ENCODE measurements around the gene KRTAP22-2.

Gene KRTAP22-2
- 0 reads per million in 3 experiments for total RNA-seq

- no peak for DNase-seq
Observed at GRCh38 chr21:30590297-30590696, at the start of gene KRTAP22-2. TSS of gene KRTAP22-2 (minus strand) at chr21:30590397.

GRCh38 chr21:30638686-30639085, 48.5 kb upstream of the KRTAP22-2 start:
- DNase-seq, result no peak

- DNase-seq, result no peak
Observed at GRCh38 chr21:30634906-30635305, 44.7 kb upstream of the KRTAP22-2 start, which contains the start of gene KRTAP20-2. TSS of gene KRTAP20-2 (plus strand) at chr21:30635206. CDS start at chr21:30635264, 58 bp downstream.

GRCh38 chr21:30629200-30629599, 39.0 kb upstream of the KRTAP22-2 start:
- no peak for DNase-seq

- no peak for DNase-seq
Observed at GRCh38 chr21:30628109-30628508, 37.9 kb upstream of the KRTAP22-2 start.

GRCh38 chr21:30625449-30626165, 35.4 kb upstream of the KRTAP22-2 start:
- DNase-seq, result no peak

- no peak for DNase-seq
Observed at GRCh38 chr21:30623362-30623761, 33.2 kb upstream of the KRTAP22-2 start.

- DNase-seq, result no peak
Observed at GRCh38 chr21:30620522-30620921, 30.3 kb upstream of the KRTAP22-2 start, which contains the start of gene KRTAP20-4. TSS of gene KRTAP20-4 (plus strand) at chr21:30620627.

- DNase-seq, result no peak
Observed at GRCh38 chr21:30620080-30620479, 29.9 kb upstream of the KRTAP22-2 start.

- DNase-seq, result no peak
Observed at GRCh38 chr21:30616125-30616524, 25.9 kb upstream of the KRTAP22-2 start, which contains the start of gene KRTAP20-1. TSS of gene KRTAP20-1 (plus strand) at chr21:30616425. CDS start at chr21:30616455, 30 bp downstream.

- DNase-seq, result no peak
Observed at GRCh38 chr21:30615199-30615598, 25.0 kb upstream of the KRTAP22-2 start.

GRCh38 chr21:30613836-30614235, 23.6 kb upstream of the KRTAP22-2 start, which contains the start of gene KRTAP6-1:
TSS of gene KRTAP6-1 (minus strand) at chr21:30613930. CDS start at chr21:30613904, 26 bp downstream.
- DNase-seq, result no peak

- no peak for DNase-seq
Observed at GRCh38 chr21:30612132-30612531, 21.9 kb upstream of the KRTAP22-2 start.

GRCh38 chr21:30605968-30606367, 15.8 kb upstream of the KRTAP22-2 start:
- DNase-seq, result no peak

GRCh38 chr21:30600787-30601186, 10.6 kb upstream of the KRTAP22-2 start, which contains the start of gene KRTAP22-1:
TSS of gene KRTAP22-1 (plus strand) at chr21:30601087.
- no peak for DNase-seq

GRCh38 chr21:30598802-30599201, 8.6 kb upstream of the KRTAP22-2 start, which contains the start of gene KRTAP6-2:
TSS of gene KRTAP6-2 (minus strand) at chr21:30598902. CDS start at chr21:30598874, 28 bp downstream.
- no peak for DNase-seq

- no peak for DNase-seq
Observed at GRCh38 chr21:30592140-30592539, 1.9 kb upstream of the KRTAP22-2 start, which contains the start of gene KRTAP6-3. TSS of gene KRTAP6-3 (plus strand) at chr21:30592440. CDS start at chr21:30592446, 6 bp downstream.

- DNase-seq, result no peak
Observed at GRCh38 chr21:30582870-30583269, 7.3 kb downstream of the KRTAP22-2 start.

- no peak for DNase-seq
Observed at GRCh38 chr21:30580132-30580531, 10.1 kb downstream of the KRTAP22-2 start.

GRCh38 chr21:30579346-30579745, 10.9 kb downstream of the KRTAP22-2 start:
- no peak for DNase-seq

- no peak for DNase-seq
Observed at GRCh38 chr21:30577766-30578165, 12.4 kb downstream of the KRTAP22-2 start.

GRCh38 chr21:30567617-30568016, 22.6 kb downstream of the KRTAP22-2 start:
- no peak for DNase-seq

GRCh38 chr21:30563630-30564029, 26.6 kb downstream of the KRTAP22-2 start:
- no peak for DNase-seq

GRCh38 chr21:30563072-30563471, 27.1 kb downstream of the KRTAP22-2 start:
- DNase-seq, result no peak
